ENCODE data around the gene RMI1.

DNA sequence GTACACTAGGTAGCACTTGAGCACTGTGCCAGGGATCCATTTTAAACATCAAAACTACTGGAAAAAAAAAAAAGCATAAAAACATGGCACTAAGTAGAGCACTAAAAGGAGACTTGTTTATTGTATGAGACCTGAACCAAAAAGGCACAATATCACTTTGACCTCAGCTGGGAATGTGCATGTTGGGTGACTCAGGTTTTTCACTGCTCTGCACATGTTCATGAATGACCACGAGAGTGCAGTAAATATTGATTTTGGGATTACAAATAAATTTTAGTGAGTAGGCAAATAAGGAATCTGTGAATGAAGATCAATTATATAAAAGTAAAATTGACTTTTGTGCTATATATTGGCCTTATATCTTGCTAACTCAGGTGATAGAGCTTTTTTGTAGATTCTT lies 11.8 kb downstream of the RMI1 start:
- TF ChIP-seq, protein P1, sequence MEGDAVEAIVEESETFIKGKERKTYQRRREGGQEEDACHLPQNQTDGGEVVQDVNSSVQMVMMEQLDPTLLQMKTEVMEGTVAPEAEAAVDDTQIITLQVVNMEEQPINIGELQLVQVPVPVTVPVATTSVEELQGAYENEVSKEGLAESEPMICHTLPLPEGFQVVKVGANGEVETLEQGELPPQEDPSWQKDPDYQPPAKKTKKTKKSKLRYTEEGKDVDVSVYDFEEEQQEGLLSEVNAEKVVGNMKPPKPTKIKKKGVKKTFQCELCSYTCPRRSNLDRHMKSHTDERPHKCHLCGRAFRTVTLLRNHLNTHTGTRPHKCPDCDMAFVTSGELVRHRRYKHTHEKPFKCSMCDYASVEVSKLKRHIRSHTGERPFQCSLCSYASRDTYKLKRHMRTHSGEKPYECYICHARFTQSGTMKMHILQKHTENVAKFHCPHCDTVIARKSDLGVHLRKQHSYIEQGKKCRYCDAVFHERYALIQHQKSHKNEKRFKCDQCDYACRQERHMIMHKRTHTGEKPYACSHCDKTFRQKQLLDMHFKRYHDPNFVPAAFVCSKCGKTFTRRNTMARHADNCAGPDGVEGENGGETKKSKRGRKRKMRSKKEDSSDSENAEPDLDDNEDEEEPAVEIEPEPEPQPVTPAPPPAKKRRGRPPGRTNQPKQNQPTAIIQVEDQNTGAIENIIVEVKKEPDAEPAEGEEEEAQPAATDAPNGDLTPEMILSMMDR (IDR thresholded peaks at IDR 0.05; ENCODE audit: insufficient read depth, low read length), result no peak
- TF ChIP-seq POLR2AphosphoS5 (IDR thresholded peaks at IDR 0.05; ENCODE audit: low read depth), result no peak
- TF ChIP-seq, protein P2, sequence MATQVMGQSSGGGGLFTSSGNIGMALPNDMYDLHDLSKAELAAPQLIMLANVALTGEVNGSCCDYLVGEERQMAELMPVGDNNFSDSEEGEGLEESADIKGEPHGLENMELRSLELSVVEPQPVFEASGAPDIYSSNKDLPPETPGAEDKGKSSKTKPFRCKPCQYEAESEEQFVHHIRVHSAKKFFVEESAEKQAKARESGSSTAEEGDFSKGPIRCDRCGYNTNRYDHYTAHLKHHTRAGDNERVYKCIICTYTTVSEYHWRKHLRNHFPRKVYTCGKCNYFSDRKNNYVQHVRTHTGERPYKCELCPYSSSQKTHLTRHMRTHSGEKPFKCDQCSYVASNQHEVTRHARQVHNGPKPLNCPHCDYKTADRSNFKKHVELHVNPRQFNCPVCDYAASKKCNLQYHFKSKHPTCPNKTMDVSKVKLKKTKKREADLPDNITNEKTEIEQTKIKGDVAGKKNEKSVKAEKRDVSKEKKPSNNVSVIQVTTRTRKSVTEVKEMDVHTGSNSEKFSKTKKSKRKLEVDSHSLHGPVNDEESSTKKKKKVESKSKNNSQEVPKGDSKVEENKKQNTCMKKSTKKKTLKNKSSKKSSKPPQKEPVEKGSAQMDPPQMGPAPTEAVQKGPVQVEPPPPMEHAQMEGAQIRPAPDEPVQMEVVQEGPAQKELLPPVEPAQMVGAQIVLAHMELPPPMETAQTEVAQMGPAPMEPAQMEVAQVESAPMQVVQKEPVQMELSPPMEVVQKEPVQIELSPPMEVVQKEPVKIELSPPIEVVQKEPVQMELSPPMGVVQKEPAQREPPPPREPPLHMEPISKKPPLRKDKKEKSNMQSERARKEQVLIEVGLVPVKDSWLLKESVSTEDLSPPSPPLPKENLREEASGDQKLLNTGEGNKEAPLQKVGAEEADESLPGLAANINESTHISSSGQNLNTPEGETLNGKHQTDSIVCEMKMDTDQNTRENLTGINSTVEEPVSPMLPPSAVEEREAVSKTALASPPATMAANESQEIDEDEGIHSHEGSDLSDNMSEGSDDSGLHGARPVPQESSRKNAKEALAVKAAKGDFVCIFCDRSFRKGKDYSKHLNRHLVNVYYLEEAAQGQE (IDR thresholded peaks at IDR 0.05; ENCODE audit: insufficient replicate concordance, low read depth), result no peak

All from HL-60 (cell line).